Urothelium cell line (cell line): ENCODE results near the gene CABP4.

Experiments
- DNase-seq: peaks from one replicate; pipeline ENCODE4 v3.0.0; 2011; ENCODE audit warnings: low spot score, mixed read lengths
- FAIRE-seq: peaks from 2 replicates; lab custom pipeline; 2011; peaks lifted over from hg19 to GRCh38; lab: Jason Lieb, UNC

Gene CABP4

DNA sequence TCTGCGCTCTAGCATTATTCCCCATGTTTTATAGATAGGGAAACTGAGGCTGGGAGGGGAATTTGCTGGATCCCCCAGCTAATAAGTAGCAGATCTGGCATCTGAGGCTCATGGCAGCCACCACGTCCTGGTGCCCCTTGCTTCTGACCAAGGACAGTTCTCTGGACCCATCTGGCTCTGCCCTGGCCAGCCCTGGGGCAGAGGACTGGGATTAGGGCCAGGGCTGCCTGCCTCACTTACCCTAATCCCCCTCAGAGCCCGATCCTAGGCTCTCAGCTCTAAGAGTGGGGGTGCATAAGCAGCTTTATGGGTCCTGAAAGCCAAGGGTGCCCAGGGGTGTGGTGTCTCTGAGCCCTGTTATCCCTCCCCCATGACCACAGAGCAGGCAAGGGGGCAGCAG lies at the start of gene CABP4:
Gene CABP4, plus strand, starts transcription at position 301 of the 400 bp plus-strand sequence. Its CDS starts 70 bp downstream, at position 371.
- FAIRE-seq (no peak), DNase-seq (no peak)

DNA sequence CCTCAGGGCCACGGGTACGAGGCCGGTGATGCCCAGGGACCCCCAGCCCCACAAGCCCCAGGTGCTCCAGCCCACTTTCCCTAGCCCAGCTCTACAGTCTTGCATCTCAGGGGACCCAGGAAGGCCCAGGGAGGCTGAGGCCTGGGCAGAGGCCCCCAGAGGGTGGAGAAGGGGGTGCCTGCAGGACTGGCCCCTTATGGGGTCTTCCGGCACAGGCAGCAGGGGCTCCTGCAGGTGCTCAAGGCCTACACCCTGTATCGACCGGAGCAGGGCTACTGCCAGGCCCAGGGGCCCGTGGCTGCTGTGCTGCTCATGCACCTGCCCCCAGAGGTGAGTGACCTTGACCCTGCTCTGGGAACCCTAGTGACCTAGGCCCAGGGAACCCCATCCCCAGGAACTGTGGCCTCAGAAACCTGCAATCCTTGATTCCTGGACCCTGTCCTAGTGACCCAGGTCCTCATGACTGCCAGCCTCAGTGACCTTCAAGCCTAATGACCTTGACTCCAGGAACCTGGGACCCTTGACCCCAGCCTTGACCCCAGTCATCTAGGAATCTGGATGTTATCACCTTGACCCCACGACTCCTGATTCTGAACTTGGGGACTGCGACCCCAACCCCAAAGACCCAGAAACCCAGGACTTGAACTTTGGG lies 49.3 kb upstream of the CABP4 start:
- FAIRE-seq (no peak), DNase-seq (no peak)

DNA sequence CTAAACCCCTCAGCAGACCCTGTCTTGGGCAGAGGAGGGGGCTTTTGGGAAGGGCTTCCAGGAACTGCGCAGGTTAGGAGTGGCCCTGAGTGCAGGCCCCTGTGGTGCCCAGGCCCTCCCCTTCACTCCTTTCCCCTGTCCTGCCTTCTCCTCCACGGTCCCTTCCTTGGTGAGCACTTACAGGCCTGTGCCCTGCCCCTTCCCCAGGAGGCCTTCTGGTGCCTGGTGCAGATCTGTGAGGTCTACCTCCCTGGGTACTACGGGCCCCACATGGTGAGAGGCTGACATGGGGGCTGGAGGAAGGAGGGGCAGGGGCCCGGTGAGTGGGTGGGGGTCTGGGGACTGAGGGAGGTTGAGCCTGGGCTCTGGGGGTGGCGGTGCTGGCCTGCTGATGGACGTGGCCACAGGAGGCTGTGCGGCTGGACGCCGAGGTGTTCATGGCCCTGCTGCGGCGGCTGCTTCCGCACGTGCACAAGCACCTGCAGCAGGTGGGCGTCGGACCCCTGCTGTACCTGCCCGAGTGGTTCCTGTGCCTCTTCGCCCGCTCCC lies 48.7 kb upstream of the CABP4 start:
- DNase-seq (no peak), FAIRE-seq (no peak)

DNA sequence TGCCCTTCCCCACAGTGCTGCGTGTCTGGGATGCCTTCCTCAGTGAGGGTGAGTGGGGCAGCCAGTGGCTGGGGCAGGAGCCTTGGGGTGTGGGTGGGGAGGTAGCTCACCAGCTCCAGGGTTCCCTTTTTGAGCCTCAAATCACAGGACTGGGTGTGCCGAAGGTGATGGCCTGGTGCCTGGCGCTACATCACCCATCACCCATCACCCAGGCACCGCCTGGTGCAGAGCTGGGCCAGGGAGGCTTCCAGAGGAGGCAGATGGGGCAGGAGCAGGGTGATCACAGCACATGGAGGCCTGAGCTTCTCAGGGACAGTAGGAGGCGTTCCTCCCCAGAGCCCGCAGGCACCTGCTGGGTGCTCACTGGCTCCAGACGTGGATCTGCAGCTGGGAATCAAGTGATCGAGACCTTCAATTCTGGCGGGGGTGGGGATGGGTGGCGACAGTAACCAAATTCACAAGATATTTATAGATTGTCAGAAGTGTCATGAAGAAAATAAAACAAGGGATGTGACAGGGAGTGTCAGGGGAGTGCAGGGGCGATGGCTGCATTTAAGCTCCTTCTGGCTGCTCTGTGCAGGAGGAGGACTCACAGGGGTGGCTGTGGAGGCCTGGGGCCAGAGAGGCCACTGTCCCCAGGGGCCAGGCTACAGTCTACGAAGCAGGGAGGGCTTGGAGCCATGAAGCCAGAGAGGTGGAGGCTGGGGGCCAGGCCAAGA lies 48.0 kb upstream of the CABP4 start:
- FAIRE-seq, result no peak
- no peak for DNase-seq

- no peak for FAIRE-seq
- DNase-seq, result no peak
These were observed 47.4 kb upstream of the CABP4 start for GRCh38 chr11:67407688-67408163.

GRCh38 chr11:67408437-67409200 lies 46.5 kb upstream of the CABP4 start:
- DNase-seq, result no peak
- FAIRE-seq, result no peak

DNA sequence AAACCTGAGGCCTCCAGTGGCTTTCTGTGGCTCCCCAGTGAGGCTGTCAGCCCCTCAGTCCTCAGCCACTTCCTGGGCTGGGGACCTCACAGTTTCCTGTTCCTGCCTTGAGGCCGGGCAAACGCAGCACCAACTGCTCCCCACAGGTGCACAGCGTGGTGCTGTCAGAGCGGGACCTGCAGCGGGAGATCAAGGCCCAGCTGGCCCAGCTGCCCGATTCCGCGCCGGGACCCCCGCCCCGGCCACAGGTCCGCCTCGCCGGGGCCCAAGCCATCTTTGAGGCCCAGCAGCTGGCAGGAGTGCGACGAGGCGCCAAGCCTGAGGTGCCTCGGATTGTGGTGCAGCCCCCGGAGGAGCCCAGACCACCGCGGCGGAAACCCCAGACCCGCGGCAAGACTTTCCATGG lies 45.9 kb upstream of the CABP4 start:
- FAIRE-seq, result no peak
- DNase-seq, result no peak

DNA sequence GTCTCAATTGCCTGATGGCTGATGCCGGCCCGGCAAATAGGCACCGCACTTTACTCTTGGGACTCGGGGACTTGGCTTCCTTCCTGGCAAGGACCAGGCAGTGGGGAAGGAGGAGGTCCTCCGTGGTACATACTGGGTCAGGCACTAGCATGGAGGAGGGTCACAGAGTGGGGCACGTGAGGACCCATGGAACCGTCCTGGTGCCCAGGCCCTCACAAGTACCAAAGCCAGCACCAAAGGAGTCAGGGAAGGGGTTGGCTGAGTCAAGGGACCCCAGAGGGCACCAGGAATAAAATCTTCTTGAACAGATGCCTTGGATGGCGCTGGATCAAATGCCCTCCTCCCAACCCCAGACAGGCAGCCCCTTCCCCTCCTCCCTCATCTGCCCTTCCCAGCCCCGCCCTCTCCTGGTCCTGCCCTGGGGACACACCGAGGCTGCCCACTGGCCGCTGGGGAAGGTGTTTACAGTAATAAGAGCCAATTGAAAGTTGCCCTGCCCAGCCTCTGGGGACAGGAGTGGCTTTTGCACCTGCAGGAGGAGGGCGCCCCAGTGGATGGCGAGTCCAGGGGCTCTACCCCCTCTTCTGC lies 45.3 kb upstream of the CABP4 start:
- no peak for FAIRE-seq
- DNase-seq, result no peak

DNA sequence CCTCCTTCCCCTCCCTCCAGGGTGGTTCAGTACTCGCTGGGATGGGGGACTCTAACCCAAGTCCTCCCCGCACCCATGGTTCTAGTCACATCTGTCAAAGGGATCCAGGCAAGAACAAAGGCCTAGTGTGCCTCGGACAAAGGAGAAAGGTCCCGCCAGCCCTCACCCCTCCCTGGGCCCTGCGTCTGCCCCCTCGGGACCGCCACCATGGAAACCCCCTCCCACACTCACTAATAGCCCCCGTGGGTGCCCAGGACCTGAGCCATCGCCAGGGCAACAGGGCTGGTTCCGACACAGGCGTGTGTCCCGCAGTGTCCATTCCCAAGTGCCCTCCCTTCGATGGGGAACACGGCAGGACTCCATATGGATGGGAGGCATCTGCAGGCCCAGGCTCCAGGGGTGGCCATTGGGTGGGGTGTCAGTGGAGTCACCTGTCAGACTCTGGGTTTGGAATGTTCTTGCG lies 44.8 kb upstream of the CABP4 start:
- DNase-seq, result no peak
- FAIRE-seq, result no peak

- FAIRE-seq (no peak), DNase-seq (no peak)
These were observed 44.0 kb upstream of the CABP4 start for GRCh38 chr11:67410984-67411784.

DNA sequence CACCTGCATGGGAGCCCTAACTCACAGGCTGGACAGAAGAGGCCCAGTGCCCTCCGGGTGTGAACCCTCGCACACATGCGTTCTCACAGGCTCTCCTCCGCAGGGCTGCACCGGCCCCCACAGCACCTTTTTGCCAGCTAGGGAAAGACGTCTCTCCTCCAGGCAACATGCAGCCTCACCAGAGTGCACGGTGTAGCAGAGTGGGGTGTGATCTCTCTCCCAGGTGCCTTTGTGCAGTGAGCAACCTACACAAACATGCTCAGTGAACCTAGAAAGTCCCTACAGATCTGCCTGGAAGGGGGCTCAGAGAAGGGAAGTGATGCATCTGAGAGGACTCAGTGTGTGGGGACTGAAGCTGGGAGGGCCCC lies 43.4 kb upstream of the CABP4 start:
- FAIRE-seq, result no peak

DNA sequence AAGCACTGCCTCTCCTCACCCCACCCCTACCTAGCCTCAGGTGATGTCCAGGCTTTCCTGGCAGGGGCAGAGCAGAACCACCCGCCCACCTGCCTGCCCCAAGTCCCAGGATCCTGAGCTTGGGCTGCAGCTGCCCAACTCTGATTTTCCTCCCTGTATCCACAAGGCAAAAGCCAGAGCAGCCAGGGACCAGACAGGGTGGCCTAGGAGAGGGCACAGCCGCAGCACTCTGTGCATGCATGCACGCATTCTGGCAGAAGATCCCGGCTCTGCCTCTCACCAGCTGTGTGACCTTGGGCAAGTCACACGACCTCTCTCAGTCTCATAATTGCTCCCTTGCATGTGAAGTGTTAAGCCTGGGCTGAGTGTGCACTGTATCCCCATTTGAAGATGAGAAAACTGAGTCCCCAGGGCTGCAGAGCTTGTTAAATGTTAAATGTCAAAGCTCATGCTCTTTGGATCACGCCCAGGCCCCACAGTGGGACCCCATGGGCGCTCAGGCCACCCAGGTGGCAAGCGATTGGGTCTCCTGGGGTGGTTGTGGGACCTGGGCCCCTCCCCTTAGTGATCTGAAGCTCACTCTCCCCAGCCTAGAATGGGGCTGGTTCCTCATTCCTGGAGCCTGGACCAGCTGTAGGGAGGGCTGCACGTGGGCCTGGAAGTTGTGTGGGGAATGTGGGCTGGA lies 42.5 kb upstream of the CABP4 start:
- FAIRE-seq, result no peak
- no peak for DNase-seq

More for the DNA sequence above, 43.4 kb upstream of the CABP4 start:
- no peak for DNase-seq

DNA sequence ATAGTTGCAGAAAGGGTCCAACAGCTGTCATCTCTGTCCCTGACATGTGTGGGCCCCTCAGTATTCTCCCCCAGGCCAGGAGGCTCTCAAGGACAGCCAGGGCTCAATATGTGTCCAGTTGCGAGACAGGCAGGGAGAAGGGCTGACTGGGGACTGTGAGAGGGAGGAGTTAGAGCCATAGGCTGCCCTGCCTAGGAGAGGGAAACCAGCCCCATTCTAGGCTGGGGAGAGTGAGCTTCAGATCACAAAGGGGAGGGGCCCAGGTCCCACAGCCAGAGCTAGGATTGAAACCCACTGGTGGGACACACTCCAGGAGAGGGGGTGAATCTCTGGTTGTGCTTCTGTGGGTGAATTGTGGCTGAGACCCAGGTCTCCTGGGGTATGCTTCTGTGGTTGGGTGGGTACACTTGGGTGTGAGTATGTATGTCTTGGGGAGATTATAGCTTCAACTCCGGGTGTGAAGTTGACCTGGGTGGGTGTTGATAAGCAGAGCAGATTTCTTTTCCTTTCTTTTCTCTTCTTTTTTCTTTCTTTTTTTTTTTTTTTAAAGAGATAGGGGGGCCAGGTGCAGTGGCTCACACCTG lies 41.8 kb upstream of the CABP4 start:
- no peak for DNase-seq
- no peak for FAIRE-seq

- no peak for FAIRE-seq
- no peak for DNase-seq
These were observed 39.5 kb upstream of the CABP4 start, which contains the start of gene CARNS1 for GRCh38 chr11:67415501-67416304. Gene CARNS1 (plus strand): TSS chr11:67415678. CDS start chr11:67416200, 522 bp downstream.

- DNase-seq (no peak), FAIRE-seq (no peak)
These were observed 38.5 kb upstream of the CABP4 start for GRCh38 chr11:67416416-67417335.

DNA sequence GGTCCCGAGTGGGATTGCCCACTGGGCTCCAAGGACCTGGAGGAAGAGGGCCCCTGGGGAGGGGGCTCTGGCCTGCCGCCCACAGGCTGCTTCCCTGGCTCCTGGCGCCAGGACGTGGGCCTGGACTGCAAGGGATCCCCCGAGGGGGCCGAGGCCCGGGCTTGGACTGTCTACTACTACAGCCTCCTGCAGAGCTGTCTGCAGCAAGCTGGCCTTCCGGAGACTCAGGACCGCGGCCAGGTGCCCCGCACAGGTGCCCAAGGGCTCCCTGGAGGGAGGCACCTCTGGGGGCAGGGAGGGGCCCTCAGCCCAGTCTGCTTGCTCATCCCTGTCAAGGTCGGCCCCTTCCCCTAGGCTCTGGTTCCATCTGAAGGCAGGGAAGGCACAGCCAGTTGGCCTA lies 37.7 kb upstream of the CABP4 start:
- FAIRE-seq, result no peak
- no peak for DNase-seq
